M059J (cell line): ENCODE results near the gene RHAG. TPM values are rescaled to one million over a fixed set of nuclear protein-coding genes. Genes with fewer than 3 reads are reported as not detected.
"Not testable (repeated sequence)": the region's sequence is repeated elsewhere in the genome, so short reads cannot be mapped to it uniquely, and the experiment has no call there.

Experiments
- DNase-seq: peaks from one replicate; pipeline ENCODE4 v3.0.0-alpha.2; 2012; ENCODE audit warnings: low read depth
- total RNA-seq: library from RNA; depleted of rRNA; stranded (reverse); fragments of >200 nt; shearing (Covaris generic); gene quantifications from 2 replicates; pipeline ENCODE4 v1.2.3, GENCODE V29; 2014

The RHAG gene
- total RNA-seq, 1 experiment from 2014 or later: not detected

DNA sequence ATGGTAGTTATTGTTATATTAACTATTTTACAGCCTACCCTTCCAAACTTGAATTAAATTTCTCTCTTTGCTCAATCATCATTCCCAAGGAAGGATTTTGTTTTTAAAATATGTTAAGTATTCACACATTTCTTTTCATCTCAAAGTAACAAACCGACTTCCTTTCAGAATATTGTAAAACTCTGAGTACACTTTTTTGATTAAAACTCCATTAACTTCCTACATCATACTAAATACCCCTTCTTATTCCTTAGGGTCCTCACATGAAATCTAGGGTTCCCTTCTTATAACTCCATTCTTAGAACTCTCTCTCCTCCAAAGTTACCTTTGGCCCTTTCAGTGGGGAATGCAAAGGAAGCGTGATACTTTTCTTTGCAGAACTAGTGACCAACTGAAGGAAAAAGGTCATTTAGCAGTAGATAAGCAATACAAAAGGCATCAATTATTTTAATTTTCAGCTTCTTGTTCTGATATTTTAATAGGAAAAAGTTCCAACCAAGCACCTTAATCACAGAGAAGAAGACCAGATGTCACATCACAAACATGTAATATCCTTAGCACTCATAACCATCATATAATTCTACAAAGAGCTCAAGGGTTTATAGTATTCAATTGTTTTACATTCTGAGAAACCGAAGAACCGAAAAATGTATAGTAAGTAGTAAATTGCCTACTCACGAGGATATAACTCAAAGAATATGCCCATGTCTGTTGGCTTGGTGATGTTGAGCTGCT lies 494 bp downstream of the RHAG start:
- no peak for DNase-seq

GRCh38 chr6:49635480-49635879 lies 1.2 kb downstream of the RHAG start:
- no peak for DNase-seq

DNA sequence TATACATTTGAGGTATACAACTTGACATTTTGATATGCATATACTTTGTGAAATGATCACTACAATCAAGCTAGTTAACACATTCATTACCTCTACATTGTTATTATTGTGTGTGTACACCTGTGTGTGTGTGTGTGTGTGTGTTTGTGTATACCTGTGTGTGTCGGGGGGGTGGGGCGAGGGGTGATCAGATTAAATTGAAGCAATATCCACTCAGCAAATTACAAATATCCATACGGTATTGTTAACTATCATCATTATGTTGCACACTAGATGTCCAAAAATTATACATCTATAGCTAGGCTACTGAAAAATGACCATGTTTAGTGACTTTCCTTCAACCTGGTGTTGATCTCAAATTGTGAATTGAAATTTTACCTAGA lies 1.8 kb downstream of the RHAG start:
- DNase-seq: no peak

GRCh38 chr6:49634092-49634835 lies 2.4 kb downstream of the RHAG start:
- no peak for DNase-seq

DNA sequence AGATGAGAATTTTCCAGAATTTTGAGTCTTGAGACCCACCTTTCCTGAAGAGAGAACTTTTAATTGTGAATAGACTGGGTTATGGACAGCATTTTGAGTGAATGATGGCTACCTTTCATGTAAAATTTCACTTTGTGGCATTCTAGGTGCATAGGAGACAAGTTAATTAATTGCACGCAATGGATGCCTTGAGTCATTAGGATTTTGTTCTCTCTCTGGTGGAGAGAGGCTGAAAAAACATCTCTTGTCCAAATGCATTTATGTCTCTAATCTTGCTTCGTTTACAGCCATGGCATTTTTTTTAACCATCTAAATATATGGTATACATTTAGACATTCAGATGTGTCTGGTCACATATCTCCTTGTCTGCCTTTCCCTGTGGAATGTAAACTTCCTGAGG lies 3.1 kb downstream of the RHAG start:
- DNase-seq: no peak

- DNase-seq: no peak
Measured at GRCh38 chr6:49632727-49633126, 3.9 kb downstream of the RHAG start.

DNA sequence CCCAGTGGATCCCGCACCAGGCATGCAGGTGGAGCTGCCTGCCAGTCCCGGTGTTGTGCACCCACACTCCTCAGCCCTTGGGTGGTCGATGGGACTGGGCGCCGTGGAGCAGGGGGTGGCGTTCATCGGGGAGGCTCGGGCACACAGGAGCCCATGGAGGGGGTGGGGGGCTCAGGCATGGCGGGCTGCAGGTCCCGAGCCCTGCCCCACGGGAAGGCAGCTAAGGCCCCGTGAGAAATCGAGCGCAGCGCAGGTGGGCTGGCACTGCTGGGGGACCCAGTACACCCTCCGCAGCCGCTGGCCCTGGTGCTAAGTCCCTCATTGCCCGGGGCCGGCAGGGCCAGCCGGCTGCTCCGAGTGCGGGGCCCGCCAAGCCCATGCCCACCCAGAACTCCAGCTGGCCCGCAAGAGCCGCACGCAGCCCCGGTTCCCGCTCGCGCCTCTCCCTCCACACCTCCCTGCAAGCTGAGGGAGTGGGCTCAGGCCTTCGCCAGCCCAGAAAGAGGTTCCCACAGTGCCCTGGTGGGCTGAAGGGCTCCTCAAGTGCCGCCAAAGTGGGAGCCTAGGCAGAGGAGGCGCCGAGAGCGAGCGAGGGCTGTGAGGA lies 7.1 kb downstream of the RHAG start:
- DNase-seq: not testable (repeated sequence)

DNA sequence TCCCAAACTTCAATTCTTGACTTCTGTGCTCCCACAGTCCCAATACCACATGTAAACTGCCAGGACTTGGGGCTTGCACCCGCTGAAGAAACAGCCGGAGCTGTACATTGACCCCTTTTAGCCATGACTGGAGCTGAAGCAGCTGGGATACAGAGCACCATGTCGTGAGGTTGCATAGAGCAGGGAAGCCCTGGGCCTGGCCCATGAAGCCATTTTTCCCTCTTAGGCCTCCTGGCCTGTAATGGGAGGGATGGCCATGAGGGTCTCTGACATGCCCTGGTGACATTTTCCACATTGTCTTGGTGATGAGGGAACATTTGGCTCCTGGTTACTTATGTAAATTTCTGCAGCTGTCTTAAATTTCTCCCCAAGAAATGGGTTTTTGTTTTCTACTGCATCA lies 9.8 kb downstream of the RHAG start:
- DNase-seq: no peak

DNA sequence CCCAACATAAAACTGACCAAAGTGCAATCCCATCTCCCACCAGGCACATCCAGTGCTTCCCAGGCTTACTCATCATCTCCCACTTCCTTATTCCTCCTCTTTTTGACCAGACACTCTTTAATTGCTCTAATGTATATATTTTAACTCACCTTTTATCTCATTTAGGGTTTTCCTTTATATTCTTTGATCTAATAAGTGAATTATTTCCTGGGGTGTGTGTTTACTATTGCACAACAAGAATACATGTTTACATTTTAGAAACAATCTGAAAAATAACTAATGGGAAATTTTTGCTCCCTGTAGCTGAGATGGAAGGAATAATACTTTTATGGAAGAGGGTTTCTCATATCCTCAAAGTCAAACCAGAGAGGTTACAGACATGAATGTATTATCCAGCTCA lies 18.4 kb downstream of the RHAG start:
- DNase-seq: no peak

DNA sequence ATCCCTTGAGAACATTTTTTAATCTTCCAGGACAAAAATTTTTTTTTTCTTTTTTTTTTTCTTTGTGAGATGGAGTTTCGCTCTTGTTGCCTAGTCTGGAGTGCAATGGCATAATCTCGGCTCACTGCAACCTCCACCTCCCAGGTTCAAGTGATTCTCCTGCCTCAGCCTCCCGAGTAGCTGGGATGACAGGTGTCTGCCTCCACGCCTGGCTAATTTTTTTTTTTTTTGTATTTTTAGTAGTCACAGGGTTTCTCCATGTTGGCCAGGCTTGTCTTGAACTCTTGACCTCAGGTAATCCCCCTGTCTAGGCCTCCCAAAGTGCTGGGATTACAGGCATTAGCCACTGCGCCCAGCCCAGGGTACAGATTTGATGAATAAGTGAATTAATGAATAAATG lies 22.5 kb downstream of the RHAG start:
- not testable (repeated sequence) for DNase-seq

DNA sequence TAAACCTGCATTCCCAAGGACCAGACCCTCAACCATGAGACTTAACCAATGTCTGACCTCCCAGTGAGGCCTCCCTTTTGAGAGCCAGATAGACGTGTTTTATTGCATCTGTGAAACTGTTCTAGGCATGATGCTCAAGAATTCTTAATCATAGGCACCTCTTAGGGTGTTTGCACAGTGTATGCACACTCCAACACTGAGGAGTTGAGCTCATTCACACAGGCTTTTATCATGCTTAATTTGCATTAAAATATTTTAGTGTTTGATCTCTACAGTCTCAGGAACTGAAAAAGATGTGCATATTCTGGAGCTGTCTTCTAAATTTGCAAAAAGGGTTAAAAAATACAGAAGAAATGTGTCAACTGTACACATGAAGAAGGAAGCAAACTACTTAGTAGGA lies 27.4 kb downstream of the RHAG start:
- DNase-seq: no peak

GRCh38 chr6:49608275-49608674 lies 28.4 kb downstream of the RHAG start:
- DNase-seq: not testable (repeated sequence)

DNA sequence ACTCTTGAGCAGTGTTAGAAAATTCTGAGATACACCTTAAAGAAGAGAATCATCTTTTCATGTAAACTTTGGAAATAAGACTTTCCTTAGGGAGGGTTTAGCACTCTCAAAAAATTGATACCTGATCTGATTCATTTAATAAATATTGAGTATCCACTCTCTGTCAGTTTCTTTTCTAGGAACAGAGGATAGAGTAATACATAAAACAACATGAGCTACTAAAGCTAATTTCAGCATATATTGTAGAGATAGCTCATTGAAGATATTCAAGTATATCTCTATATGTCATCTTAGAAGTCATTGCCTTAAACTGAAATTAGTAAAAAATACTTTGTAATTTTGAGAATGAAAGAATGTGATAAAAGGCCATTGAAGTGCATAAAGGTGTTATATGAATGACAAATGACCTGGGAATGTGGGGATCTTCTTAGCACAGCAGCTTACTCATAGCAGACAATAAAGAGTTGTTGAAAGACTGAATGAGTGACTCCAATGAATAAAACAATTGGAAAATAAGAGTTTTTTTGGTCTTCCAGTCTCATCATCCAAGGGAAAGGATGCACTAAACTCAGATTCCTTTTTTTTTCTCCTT lies 29.2 kb downstream of the RHAG start:
- DNase-seq: no peak

DNA sequence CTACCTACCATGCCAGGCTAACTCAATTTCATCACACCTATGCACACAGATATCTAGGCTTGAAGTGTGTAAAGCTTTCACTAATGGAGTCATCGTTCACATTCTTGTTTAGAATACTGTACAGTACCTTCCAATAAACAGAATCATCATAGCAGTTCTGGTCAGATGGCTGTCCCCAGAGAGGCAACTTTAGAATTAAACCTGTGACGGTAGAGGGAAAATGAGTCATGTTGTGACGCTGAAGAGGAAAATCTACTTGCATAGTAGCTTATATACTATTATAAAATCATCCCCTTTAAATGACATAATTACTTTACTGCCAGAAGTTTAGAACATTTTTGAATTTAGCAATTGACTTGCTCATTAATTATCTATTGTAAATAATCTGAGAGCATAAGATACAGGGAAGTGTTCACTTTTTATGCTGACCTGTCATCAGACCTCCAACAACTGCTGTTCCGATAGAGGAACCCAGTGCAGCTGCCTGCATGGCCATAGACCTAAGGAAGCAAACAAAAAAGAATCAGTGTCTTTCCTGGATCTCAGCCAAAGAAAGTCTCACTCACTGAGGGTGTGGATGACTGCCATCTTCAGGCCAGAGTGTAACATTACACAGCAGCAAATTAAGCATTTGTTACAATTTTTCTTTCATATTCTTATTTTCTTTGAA lies 29.8 kb downstream of the RHAG start:
- DNase-seq: peak; percentile 91

- not testable (repeated sequence) for DNase-seq
Measured at GRCh38 chr6:49604080-49604479, 32.6 kb downstream of the RHAG start.

GRCh38 chr6:49587262-49587661 lies 49.4 kb downstream of the RHAG start:
- not testable (repeated sequence) for DNase-seq

DNA sequence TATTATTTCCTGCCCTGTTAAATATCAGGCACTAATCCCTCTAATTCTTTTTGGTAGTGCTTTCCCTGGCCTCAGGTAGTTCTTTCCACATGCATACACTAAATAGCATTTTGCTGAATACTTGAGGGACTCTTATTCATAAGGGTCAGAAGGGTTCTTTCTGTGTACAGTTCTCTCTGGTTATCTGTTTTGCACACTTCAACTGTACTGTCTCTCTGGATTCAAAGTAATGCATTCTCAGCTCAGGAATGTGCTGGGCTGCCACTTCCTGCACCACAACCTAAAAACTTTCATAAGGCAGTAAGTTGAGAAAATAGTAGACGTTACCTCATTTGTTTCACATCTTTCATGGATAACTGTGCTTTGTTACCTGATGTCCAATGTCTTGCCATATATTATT lies 54.1 kb downstream of the RHAG start:
- DNase-seq: peak; percentile 39

DNA sequence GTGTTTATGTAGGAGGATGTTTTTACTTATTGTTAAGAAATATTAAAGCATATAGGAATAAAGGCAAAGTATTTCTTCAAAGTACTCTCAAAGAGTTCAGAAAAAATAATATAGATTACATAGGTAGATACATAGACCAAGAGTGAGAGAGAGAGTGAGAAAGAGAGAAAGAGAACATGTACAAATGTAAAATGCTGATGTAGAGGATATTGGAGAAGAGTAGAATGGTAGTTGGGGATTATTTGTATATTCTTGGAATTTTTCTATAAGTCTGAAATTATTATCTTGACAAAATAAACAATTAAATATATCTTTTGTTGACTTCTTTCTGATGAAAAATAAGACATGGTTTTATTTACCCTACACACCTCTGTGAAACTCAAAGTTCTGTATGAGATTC lies 57.0 kb downstream of the RHAG start:
- DNase-seq: no peak

DNA sequence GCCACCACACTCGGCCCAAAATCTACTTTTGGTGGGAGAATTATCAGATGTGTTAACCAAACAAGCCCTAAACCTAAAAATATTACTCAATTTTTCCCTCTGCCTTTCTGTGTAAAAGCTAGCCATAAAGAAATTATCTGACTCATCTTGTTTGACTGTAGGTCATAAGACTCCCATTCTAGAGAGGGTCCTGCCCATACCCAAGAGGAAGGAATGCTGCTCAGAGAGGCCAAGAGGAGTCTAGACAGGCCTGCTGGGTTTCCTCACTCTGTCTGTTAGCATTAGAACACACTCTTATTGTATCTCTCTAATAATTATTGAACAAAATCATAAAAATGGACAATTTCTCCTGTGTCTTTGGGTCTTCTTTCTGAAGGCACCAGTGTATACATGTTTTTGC lies 60.0 kb downstream of the RHAG start:
- no peak for DNase-seq

- DNase-seq: peak; percentile 68
Measured at GRCh38 chr6:49570474-49571079, 66.1 kb downstream of the RHAG start.

DNA sequence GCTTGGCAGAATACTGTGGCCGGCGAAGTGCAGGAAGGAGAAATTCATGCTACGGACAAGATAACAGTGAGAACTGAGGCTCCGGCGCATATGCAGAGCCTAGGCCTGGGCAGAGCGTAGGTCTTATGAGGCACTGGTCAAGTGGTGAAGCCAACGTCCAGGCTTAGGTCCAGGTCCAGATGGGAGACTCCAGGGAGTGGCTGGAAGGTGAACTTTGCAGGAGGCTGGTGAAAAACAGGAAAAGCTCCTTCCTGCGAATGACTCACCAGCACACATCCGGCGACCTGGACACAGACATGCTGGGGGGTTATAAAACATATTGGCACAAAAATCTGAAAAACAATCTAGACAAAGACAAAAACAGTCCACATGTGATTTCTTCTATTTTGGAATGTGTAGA lies 70.8 kb downstream of the RHAG start:
- peak; percentile 80 for DNase-seq

DNA sequence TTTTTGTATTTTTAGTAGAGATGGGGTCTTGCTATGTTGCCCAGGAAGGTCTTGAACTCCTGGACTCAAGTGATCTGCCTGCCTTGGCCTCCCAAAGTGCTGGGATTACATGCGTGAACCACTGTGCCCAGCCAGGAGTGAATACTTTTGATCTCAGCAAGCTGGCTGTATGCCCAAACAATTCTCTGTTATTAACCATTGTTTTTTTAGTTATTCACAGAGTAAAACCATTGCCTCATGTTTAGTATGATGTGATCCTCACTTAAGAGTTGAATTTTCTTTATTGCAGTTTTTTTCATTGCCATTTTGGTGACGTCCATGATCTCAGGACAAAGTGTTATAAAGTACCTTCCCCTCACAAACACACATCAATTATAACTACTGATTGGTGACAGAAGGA lies 71.4 kb downstream of the RHAG start:
- no peak for DNase-seq
